Endothelial cell (in vitro differentiated cells): ENCODE results near the gene ITPKB. TPM values are rescaled to one million over a fixed set of nuclear protein-coding genes. Genes with fewer than 3 reads are reported as not detected.

Experiments used
- DNase-seq: peaks from one replicate; pipeline ENCODE4 v3.0.0; 2021; ENCODE audit warnings: low spot score
- H3K27ac Mint-ChIP-seq: one replicate; pipeline ENCODE4 v1.8.0; 2021; ENCODE audit warnings: mixed read lengths, inconsistent platforms; ENCODE audit not compliant: unreplicated experiment
- H3K27me3 Mint-ChIP-seq: one replicate; pipeline ENCODE4 v1.8.0; 2021; ENCODE audit warnings: mild to moderate bottlenecking, moderate library complexity, mixed read lengths, inconsistent platforms; ENCODE audit not compliant: unreplicated experiment
- H3K36me3 Mint-ChIP-seq: one replicate; pipeline ENCODE4 v1.8.0; 2021; ENCODE audit warnings: mild to moderate bottlenecking, low read depth, mixed read lengths, inconsistent platforms; ENCODE audit not compliant: unreplicated experiment
- H3K4me1 Mint-ChIP-seq: one replicate; pipeline ENCODE4 v1.8.0; 2021; ENCODE audit warnings: mild to moderate bottlenecking, mixed read lengths, inconsistent platforms; ENCODE audit not compliant: unreplicated experiment
- H3K4me3 Mint-ChIP-seq: one replicate; pipeline ENCODE4 v1.8.0; 2021; ENCODE audit warnings: mild to moderate bottlenecking, mixed read lengths, inconsistent platforms; ENCODE audit not compliant: unreplicated experiment
- H3K9me3 Mint-ChIP-seq: one replicate; pipeline ENCODE4 v1.8.0; 2021; ENCODE audit warnings: mixed read lengths, inconsistent platforms; ENCODE audit not compliant: unreplicated experiment
- long read RNA-seq: library from polyadenylated mRNA; unstranded; transcript quantifications from one replicate; pipeline ENCODE4 v2.0.0, GENCODE V29; 2020; ENCODE audit not compliant: unreplicated experiment
- total RNA-seq: library from RNA; stranded (reverse); fragmentation: NEBNext Ultra II Directional; extraction: Animal tissue kit (Norgen Biotek cat#: 25700); gene quantifications from one replicate; pipeline ENCODE4 v1.2.1, GENCODE V29; 2021; ENCODE audit not compliant: unreplicated experiment
- TF ChIP-seq, protein P1 (sequence below): fragments of 200-600 bp; sonication (generic); IDR thresholded peaks from one replicate; pipeline ENCODE4 v1.5.0; 2021; ENCODE audit warnings: antibody characterized with exemption; ENCODE audit not compliant: unreplicated experiment

ITPKB gene
- 144 TPM for total RNA-seq
- long read RNA-seq, partial matches to known transcripts = 1 of 7 reads
- long read RNA-seq, other reads (novel, unspliced or antisense) = 6 of 7 reads

DNA sequence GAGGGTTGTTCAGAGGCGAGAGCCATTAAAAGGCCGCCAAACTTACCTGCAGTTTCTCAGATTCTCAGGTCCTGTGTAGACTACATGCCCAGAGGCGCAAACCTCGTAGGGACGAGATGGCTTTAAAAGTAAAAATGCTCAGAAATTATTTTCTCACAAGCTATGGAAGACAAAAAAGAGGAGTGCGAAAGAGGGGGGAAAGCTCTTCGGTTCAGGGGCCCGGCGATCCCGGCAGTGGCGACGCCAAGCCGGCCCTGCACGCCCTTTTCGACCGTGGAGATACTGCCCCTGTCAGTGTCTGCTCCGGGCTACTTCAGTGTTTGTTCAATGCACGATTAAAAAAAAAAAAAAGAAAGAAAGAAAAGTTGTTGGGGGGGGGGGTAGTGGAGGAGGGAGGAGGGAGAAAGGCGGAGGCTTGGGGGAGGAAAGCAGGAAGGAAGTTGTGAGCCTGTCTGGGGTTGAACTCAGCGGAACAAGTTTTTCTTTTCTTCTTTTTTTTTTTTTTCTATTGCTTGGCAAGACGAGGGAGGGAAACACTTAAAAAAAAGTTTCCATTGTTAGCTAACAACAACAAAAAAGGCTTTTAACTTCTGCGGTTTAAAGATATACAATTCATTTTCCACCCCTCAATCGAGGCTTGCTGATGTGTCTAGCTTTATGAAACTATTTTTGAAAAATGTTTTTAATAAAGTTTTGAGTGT is at the start of gene ITPKB:
ITPKB (minus strand) TSS at position 288 of the 701 bp plus-strand sequence. CDS start 1,824 bp downstream, outside the sequence.
- H3K4me3 Mint-ChIP-seq = peak within 1 kb of the TSS; percentile 97
- H3K9me3 Mint-ChIP-seq = no peaks in the 10 kb centered on the region
- peaks cover 11% of the 10 kb centered on the region for H3K27me3 Mint-ChIP-seq
- peaks cover 21% of the 10 kb centered on the region for H3K36me3 Mint-ChIP-seq
- TF ChIP-seq, protein P1, sequence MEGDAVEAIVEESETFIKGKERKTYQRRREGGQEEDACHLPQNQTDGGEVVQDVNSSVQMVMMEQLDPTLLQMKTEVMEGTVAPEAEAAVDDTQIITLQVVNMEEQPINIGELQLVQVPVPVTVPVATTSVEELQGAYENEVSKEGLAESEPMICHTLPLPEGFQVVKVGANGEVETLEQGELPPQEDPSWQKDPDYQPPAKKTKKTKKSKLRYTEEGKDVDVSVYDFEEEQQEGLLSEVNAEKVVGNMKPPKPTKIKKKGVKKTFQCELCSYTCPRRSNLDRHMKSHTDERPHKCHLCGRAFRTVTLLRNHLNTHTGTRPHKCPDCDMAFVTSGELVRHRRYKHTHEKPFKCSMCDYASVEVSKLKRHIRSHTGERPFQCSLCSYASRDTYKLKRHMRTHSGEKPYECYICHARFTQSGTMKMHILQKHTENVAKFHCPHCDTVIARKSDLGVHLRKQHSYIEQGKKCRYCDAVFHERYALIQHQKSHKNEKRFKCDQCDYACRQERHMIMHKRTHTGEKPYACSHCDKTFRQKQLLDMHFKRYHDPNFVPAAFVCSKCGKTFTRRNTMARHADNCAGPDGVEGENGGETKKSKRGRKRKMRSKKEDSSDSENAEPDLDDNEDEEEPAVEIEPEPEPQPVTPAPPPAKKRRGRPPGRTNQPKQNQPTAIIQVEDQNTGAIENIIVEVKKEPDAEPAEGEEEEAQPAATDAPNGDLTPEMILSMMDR = no peak
- peak within 1 kb of the TSS; percentile 70 for H3K27ac Mint-ChIP-seq
- DNase-seq = peak; percentile 41
- peaks cover 28% of the 10 kb centered on the region for H3K4me1 Mint-ChIP-seq

DNA sequence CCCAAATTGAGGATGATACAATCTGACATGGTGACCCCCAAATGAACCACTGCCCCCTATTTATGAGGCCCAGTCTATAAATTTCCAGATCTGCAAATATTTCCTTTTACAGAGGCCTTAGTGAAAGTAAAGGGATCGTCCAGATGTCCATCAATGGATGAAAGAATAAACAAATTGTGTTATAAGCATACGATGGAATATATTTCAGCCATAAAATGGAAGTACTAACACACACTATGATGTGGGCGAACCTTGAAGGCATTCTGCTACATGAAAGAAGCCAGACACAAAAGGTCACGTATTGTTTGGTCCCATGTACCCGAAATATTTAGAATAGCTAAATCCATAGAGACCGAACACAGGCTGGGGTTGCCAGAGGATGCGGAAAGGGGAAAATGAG is 48.6 kb upstream of the ITPKB start:
- TF ChIP-seq, protein P1 = no peak
- H3K4me3 Mint-ChIP-seq = no peak overlapping the region
- peaks cover 15% of the 10 kb centered on the region for H3K4me1 Mint-ChIP-seq
- no peak overlapping the region for H3K27ac Mint-ChIP-seq
- no peaks in the 10 kb centered on the region for H3K9me3 Mint-ChIP-seq
- no peak for DNase-seq
- H3K36me3 Mint-ChIP-seq = peaks cover 4% of the 10 kb centered on the region
- peaks cover 2% of the 10 kb centered on the region for H3K27me3 Mint-ChIP-seq

GRCh38 chr1:226787071-226787470 is 48.0 kb upstream of the ITPKB start:
- Mint-ChIP-seq H3K27ac (peak overlapping the region; percentile 70), H3K27me3 (peaks cover 2% of the 10 kb centered on the region), H3K36me3 (peaks cover 4% of the 10 kb centered on the region), H3K9me3 (no peaks in the 10 kb centered on the region), H3K4me1 (peaks cover 12% of the 10 kb centered on the region), H3K4me3 (no peak overlapping the region)
- no peak for DNase-seq
- TF ChIP-seq, protein P1 = no peak

DNA sequence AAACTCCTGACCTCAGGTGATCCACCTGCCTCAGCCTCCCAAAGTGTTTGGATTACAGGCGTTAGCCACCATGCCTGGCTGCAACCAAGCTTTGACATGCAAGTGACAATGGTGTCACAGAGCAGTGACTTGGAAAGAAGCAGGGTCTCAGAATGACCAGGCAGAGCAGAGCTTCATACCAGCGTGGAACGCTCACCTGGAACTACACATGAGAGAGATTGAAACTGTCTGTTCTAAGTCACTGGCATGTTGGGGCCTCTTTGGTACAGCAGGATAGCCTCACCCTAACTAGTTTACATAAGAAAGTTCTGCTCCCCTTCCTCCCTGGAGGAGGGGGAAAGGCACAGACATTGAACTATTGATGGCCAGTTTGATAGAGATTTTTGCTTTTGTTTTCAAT is 47.5 kb upstream of the ITPKB start:
- DNase-seq = no peak
- Mint-ChIP-seq H3K4me3 (no peak overlapping the region), H3K36me3 (peaks cover 4% of the 10 kb centered on the region), H3K27ac (no peak overlapping the region), H3K9me3 (no peaks in the 10 kb centered on the region), H3K27me3 (peaks cover 2% of the 10 kb centered on the region), H3K4me1 (peaks cover 12% of the 10 kb centered on the region)
- TF ChIP-seq, protein P1 = no peak

GRCh38 chr1:226785805-226786204 is 46.7 kb upstream of the ITPKB start:
- no peak for DNase-seq
- Mint-ChIP-seq H3K4me3 (no peak overlapping the region), H3K9me3 (no peaks in the 10 kb centered on the region), H3K27ac (no peak overlapping the region), H3K36me3 (no peaks in the 10 kb centered on the region), H3K4me1 (peaks cover 12% of the 10 kb centered on the region), H3K27me3 (peaks cover 2% of the 10 kb centered on the region)
- TF ChIP-seq, protein P1 = no peak
